Activated T-cell treated with anti-CD3 and anti-CD28 coated beads, Interleukin-2, amount 50 U/mL, for 48 hours (primary cell): ENCODE measurements around the gene LRMDA.
A peak's percentile ranks its signal among the peaks of the same experiment; 100 is the strongest.

Source experiments
- DNase-seq, 2 experiments: peaks; one replicate each; pipeline ENCODE4 v3.0.0-alpha.2; 2020

The LRMDA gene

GRCh38 chr10:76302961-76303630 lies 871.7 kb downstream of the LRMDA start:
- DNase-seq: no peak

GRCh38 chr10:76303682-76304316 lies 872.4 kb downstream of the LRMDA start:
- peak; percentile 27 to 37 for DNase-seq

DNA sequence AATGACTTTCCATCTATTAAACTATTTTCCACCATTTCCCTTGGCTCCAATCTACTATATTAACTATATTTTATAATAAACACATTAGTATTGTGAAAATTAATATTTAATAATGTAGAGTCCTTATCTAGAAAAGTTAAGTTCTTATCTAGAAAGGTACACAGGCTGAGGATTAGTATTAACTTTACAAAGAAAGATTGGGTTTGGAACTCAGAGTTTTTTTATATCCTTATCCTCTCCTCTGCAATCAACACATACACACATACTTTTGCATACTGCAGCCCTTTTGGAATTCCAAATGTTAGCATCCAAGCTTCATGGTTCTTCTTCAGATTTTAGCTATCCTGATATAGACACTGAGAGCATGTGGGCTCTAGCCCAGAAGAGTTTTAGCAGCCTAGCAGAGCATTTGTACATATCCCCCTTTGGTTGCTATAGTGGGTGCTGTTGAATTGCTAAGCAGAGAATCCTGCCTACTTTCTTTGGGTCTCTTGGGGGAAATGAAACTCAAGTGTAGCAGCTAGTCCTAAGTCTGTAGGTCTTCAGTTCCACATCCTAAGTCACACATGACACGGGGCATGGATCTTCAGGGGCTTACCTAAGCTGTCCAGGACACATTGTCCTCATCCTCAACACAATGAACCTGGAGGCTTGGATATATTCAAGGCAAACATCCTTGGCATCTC lies 874.6 kb downstream of the LRMDA start:
- no peak for DNase-seq

DNA sequence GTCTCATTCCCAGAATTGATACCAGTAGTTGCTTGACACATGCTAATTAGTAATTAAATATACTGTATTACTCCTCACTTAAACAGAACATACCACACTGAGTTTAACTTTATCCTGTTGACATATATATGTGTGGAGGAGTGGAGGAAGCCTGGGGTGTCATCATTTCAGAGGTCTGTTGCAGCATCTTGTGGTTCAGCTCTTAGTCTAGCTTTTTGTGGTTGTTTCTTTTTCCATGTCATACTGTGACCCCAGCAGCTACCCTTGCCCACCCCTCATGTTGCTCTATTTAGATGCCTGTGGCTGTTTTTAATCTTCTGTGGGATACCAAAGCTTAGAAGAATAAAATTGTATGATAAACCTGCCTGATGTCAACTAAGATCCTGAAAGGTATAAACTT lies 875.4 kb downstream of the LRMDA start:
- DNase-seq: no peak

DNA sequence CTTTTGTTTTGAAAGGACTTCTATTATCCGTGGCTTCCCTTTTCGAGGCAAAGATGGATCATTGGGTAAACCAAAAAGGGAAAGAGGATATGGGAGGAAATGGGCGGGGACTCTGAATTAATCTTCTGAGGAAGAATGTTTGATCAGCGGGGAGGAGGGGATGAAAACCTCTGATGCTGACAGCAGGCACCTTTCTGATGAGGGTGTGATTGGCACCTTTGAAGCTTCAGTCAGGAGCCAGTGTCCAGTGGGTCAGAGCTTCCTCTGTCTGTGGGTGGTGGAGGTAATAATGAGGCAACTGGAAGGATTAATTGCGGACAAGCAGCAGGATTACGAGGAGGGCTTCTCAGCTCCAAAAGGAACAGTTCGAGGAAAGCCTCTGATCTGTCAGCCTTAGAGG lies 877.6 kb downstream of the LRMDA start:
- no peak for DNase-seq

DNA sequence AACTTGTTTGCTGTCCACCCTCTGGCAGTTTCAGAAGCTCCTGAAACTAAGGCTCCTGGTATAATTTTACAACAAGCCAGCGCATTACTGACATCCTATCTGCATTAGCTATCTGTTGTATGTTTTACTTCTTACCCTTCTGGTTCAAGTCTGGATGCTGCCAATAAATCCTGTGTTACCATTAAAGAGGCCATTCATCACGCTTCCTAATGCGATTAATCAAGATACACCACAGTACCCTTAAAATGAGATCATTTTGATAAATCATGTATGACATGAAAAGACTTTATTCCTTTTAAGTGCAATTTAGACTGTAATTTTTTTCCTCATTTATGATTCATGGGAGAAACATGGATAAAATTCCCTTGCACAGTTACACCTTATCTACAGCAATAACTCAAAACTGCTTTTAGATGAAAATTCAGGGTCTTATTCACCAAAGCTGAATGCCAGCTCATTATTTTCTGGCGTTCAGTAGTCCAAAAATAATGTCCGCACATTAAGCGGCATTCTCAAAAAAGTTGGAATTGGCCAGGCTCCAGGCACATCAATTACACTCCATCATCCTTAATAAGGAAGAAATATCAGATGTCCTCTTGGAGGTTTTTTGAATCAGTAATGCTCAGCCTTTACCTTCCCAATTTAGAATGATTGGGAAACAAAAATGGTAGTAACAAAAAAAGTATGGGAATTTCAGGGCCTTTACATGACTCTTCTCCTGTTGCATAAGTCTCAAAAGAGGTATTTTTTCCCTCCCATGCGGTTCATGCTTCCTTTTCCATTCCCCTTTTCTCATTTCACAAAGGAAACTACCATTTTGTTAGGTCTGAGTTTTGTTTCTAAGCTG lies 878.5 kb downstream of the LRMDA start:
- no peak for DNase-seq

- no peak for DNase-seq
Observed at GRCh38 chr10:76310588-76311080, 879.2 kb downstream of the LRMDA start.

GRCh38 chr10:76311752-76312636 lies 880.6 kb downstream of the LRMDA start:
- DNase-seq: no peak

DNA sequence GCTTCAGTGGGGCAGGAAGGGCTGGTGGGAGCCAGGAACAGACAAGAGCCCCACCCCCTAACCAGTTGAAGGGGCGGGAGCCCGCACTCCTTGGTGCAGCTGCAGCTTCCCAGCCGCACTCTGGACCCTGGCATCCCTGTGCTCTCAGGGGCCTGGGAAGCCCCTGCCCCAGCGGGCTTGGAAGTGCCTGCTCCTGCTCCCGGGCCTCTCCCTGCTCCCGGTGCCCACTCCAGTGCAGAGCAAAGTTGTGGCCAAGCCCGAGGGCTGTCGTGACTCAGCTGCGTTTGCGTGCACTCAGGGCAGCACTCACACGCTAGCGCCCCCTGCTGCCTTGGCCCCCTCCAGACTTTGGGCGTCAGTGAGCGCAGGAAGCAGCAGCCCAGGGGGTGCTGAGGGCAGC lies 883.8 kb downstream of the LRMDA start:
- no peak for DNase-seq

GRCh38 chr10:76316234-76316633 lies 884.8 kb downstream of the LRMDA start:
- no peak for DNase-seq

- DNase-seq: no peak
Observed at GRCh38 chr10:76317078-76317477, 885.7 kb downstream of the LRMDA start.

DNA sequence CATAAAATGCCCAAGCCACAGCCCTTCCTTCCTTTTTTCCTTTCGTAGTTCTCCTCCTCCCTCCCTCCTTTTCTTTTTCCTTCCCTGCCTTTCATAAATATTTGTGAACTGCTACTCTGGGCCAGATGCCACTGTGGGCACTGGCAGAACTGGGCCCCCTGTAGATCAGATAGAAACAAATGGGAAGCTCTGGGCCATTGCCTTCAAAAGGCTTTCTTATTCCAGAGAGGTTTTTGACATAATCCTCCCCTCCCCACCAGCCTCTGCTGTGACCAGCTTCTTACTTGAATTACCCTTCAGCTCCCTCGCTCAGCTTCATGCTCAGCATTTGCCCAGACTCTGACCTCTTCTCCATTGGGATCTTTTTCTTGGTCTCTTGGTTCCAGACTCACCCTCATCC lies 886.8 kb downstream of the LRMDA start:
- no peak for DNase-seq

DNA sequence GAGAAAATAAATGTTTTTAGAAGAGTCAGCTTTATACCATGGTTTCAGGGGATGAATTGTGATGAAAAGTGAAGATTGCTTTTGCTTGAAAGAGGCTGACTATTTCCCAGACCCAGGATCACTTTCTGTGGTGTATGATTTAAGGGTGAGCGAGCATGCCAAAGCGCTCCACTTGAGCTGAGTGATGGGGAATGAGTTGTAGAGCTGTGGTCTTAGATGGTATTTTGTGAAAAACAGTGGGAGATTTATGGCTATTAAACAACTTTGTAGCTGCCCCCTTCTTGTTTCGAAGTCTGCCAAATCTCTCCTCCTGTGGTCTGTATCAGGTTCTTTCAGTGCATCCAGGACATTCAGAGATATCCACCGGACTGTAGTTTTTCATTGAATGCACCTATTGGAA lies 888.2 kb downstream of the LRMDA start:
- DNase-seq: no peak

GRCh38 chr10:76324283-76324682 lies 892.9 kb downstream of the LRMDA start:
- no peak for DNase-seq

- no peak for DNase-seq
Observed at GRCh38 chr10:76327441-76327840, 896.0 kb downstream of the LRMDA start.

GRCh38 chr10:76328348-76328747 lies 896.9 kb downstream of the LRMDA start:
- no peak for DNase-seq

DNA sequence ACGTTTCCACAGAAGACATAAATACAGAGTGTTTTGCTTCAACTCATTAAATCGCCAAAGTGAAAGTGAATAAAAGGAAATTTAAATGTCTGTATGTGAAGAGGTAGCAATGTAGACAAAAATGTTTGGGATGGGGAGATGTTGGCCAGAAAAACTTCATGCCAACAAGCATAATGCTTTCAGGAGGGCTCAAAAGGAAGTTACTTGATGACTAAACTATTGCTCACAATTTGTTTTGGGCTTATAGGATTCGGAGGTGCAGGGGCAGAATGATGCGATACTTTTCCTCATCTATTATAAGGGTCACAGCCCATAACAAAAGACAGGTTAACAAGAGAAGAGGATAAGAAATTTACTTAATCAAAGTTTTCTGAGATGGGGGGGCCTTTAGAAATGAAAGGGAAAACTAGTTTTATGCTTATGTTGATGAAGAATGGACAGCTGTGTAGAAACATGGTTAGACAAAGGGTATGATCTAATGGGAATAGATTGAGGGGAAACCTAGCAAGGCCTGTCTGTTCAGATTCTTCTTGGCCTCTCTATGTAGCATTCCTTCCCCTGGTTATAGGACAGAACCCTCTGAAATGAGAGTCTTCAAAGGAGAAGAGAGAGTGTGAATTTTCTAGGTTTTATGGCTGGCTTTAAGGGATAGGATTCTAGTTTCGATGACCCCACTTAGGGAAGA lies 898.6 kb downstream of the LRMDA start:
- DNase-seq: no peak

GRCh38 chr10:76331742-76332141 lies 900.3 kb downstream of the LRMDA start:
- no peak for DNase-seq

DNA sequence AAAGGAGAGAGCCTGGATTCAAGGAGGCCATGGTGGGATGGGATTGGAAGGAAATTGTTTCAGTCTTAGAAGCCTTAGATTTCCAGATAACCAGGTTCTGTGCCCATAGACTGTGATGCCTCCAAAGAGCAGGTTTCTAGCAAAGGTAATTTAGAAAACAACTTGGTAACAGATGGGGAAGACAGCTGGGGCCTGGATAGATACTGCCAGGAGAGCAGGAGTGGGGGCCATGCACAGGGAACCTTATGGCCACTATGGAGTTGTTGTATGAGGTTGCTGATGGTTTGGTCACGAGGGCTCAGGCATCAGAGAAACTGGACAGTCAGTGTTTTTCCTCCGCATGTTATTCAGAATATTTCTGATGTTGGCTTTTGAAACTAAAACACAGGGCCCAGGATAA lies 901.9 kb downstream of the LRMDA start:
- no peak for DNase-seq

DNA sequence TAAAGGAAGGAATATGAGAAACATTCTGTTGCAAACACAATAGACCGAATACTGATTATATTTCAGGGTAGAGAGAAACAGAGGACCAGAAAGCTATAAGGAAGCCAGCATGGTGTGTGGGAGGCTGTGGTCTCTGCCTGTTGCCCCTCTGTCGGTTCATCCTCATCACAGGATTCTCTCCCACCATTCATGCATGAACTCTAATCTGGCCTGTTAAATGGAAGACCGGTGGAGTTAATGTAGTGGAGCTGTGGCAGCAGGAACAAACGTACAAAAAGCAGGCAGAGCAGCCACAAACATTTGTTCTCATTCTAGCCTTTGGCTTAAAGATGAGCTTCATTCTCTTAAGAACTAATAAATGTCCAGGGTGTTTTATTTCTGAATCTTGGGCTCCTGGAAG lies 902.4 kb downstream of the LRMDA start:
- no peak for DNase-seq

DNA sequence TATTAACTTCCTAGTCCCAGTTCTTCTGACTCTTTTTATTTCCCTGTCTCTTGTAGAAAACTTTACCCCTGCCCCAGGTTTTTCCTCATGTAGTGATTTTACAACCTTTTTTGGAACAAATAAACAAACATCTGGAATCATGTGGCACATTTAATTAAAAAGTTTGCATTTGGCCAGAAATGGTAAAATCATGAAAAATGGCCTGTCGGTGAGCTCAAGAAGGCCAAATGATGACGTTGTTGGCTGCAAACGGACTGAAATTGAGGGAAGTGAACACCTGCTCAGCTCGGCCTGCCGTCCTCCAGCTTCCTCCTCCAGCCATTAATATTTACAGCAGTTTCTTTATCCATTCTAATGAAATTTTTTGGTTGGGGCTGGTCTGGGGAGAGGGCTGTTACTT lies 902.8 kb downstream of the LRMDA start:
- no peak for DNase-seq
